Embryonic facial prominence (tissue), 1 donor: ENCODE results near the gene TMEM150A.
A peak's percentile ranks its signal among the peaks of the same experiment; 100 is the strongest.
"Not testable (repeated sequence)": the region's sequence is repeated elsewhere in the genome, so short reads cannot be mapped to it uniquely, and the experiment has no call there.

Experiments used
- DNase-seq: peaks from one replicate; pipeline ENCODE4 v3.0.0-alpha.2; 2016; ENCODE audit errors: extremely low spot score

TMEM150A gene, protein sequence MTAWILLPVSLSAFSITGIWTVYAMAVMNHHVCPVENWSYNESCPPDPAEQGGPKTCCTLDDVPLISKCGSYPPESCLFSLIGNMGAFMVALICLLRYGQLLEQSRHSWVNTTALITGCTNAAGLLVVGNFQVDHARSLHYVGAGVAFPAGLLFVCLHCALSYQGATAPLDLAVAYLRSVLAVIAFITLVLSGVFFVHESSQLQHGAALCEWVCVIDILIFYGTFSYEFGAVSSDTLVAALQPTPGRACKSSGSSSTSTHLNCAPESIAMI

GRCh38 chr2:85602476-85603234 is at the start of gene TMEM150A:
Gene TMEM150A, minus strand, starts transcription at chr2:85602698. Its CDS starts 750 bp downstream, at chr2:85601948.
- DNase-seq, result peak; percentile 50

GRCh38 chr2:85652056-85652455 is 49.6 kb upstream of the TMEM150A start:
- DNase-seq, result no peak

GRCh38 chr2:85651097-85651496 is 48.6 kb upstream of the TMEM150A start:
- no peak for DNase-seq

GRCh38 chr2:85650456-85650855 is 48.0 kb upstream of the TMEM150A start:
- no peak for DNase-seq

- no peak for DNase-seq
Measured at GRCh38 chr2:85649201-85650190, 47.0 kb upstream of the TMEM150A start.

- DNase-seq, result no peak
Measured at GRCh38 chr2:85648619-85649018, 46.1 kb upstream of the TMEM150A start.

GRCh38 chr2:85647823-85648526 is 45.5 kb upstream of the TMEM150A start:
- DNase-seq, result no peak

- no peak for DNase-seq
Measured at GRCh38 chr2:85646166-85646565, 43.7 kb upstream of the TMEM150A start.

DNA sequence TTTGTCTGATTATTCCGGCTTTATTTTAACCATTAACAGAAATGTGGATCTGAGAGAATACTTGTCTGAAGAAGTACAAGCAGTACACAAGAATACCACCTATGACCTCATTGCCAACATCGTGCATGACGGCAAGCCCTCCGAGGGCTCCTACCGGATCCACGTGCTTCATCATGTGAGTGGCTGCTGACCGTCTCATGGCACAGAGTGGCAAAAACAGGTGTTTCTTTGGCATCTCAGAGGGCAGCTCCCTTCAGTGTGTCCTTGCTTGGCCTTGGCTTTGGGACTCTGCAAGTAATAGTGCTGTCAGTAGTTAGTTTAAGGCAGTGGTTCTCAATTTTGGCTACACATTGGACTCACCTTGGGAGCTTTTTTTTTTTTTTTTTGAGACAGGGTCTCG is 42.4 kb upstream of the TMEM150A start:
- DNase-seq, result no peak

- no peak for DNase-seq
Measured at GRCh38 chr2:85642725-85643124, 40.2 kb upstream of the TMEM150A start.

DNA sequence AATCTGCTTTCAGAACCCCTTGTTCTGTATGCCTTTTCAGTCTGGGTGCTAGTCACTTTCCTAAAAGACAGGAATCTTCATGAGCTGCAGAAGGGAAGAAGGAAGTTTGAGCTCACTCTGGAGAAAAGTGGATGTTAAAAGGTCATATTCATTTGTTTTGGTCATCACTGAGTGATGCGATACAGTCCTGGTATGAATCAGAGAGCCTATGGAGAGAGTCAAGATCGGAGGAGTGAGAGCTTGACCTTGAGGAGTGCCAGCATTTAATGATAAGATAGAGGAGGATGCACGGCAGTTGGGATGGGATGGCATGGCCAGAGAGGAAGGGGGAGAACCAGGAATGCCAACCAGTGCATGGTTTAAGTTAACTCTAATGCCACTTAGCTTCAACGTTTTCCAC is 33.1 kb upstream of the TMEM150A start:
- no peak for DNase-seq

DNA sequence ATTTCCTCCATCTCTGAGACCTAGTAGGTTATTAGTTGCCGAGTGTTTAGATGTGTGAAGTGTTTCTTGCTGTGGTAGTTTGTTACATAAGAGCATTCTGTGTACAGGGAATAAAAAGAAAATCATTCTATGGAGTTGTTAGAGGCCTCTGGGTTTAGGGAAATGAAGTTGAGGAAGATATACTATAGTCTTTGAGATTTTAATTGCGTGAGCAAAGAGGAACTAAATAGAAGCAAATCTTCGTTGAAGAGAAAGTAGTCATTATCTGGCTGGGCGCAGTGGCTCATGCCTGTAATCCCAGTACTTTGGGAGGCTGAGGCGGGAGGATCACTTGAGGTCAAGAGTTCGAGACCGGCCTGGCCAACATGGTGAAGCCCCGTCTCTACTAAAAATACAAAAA is 32.5 kb upstream of the TMEM150A start:
- DNase-seq, result no peak

- DNase-seq, result no peak
Measured at GRCh38 chr2:85631316-85631715, 28.8 kb upstream of the TMEM150A start.

DNA sequence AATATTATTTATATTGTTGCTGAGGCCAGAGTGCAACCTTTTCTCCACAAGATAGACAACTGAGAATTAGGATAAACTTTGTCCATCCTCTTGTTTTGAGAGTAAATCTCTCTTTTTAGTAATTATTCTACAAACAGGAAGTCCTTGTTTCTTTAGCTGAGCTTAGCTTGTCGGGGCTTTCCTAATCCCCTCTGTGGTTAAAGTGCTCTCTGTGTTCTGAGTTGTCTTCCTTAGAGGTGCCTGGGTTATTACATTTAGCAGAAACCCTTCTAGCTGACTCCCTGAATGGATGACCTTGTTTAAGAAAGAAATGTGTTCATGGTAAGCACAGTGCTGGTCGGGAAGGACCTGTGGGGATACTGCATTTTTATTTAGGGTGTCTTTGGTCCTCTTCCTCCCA is 26.2 kb upstream of the TMEM150A start:
- DNase-seq, result no peak

DNA sequence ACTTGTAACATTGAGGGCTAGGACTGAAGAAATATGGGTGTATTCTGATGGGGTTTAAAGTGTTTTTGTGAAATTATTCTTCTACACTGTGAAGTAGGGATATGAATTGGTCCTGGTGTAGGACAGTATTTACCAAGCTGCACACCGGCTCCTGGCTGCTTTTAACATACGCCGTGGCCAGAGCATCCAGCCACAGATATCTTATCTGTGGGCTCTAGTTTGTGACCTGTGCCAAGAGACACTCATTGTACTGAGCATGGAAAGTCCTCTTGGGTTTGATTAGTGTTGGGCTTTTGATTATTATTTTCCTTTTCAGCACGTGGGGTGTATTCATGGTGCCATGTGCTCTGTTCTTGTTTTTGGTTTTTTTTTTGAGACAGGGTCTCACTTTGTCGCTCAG is 21.5 kb upstream of the TMEM150A start:
- no peak for DNase-seq

DNA sequence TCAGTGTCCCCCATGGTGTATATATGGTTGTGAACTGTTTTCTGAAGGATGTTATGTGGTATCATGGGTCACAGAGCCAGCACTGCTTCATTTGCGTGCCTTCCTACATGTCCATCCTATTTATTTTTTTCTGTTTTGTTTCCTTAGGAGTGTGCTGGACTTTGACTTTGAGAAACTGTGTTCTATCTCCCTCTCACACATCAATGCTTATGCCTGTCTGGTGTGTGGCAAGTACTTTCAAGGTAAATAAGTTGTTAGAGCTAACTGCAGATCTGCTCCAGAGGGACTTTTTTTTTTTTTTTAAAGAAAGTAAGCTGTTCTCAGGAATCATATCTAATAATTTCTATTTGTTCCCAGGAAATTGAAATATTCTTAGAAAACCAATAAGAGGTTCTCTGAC is 18.8 kb upstream of the TMEM150A start:
- DNase-seq, result no peak

GRCh38 chr2:85619617-85620016 is 17.1 kb upstream of the TMEM150A start:
- DNase-seq, result no peak

DNA sequence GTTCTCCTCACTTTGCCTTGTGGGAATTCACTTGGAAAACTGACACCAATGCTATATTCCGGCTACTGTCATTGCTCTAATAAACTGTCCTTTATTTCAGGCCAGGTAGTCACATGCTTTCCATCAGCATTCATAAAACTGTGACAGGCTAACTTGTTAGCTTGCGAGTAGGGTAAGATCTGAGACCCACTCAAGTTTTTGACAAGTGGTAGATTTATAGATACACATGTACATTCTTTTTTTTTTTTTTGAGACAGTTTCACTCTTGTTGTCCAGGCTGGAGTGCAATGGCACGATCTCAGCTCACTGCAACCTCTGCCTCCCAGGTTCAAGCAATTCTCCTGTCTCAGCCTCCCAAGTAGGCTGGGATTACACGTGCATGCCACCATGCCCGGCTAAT is 15.2 kb upstream of the TMEM150A start:
- not testable (repeated sequence) for DNase-seq

GRCh38 chr2:85615413-85615728 is 12.9 kb upstream of the TMEM150A start:
- DNase-seq, result no peak

DNA sequence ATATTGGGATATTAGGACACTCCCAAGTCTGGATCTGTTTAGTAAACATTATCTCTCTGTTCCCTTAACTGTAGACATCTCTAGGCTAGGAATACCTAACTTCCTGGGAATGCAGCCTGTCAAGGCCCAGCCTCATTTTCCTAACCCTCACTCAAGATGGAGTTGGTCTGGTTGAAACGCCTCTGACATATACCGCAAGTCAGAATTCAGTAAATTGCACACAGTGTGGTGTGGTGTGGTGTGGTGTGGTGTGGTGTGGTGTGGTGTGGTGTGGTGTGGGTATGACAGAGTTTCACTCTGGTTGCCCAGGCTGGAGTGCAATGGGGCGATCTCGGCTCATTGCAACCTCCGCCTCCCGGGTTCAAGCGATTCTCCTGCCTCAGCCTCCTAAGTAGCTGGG is 12.3 kb upstream of the TMEM150A start:
- not testable (repeated sequence) for DNase-seq

DNA sequence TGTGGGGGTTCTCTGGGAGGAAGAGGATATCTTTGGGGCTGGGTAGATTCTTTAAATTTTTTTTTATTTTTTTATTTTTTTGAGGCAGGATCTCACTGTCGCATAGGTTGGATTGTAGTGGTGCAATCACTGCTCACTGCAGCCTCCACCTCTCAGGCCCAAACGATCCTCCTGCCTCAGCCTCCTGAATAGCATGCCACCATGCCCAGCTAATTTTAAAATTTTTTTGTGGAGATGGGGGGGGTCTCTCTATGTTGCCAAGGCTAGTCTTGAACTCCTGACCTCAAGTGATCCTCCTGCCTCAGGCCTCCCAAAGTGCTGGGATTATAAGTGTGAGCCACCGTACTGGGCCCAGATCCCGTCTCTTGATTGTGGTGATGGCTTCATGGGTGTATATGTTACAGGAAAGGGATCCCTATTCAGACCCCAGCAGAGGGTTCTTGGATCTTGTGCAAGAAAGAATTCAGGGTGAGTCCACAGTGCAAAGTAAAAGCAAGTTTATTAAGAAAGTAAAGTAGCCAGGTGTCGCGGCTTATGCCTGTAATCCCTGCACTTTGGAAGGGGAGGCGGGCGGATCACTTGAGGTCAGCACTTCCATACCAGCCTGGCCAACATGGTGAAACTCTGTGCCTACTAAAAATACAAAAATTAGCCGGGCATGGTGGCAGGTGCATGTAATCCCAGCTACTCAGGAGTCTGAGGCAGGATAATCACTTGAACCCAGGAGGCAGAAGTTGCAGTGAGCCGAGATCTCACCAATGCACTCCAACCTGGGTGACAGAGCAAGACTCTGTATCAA is 11.4 kb upstream of the TMEM150A start:
- DNase-seq, result no peak
